Testis (tissue), 3 donors: ENCODE data around the gene SLCO3A1. TPM values are rescaled to one million over a fixed set of nuclear protein-coding genes. Genes with fewer than 3 reads are reported as not detected.

Experiments
- DNase-seq: peaks from one replicate; pipeline ENCODE4 v3.0.0-alpha.2; 2019
- H3K27ac ChIP-seq, 2 donors: fragments of 200-600 bp; sonication (generic); one replicate each; pipeline ENCODE4 v1.5.1; 2019
- H3K27me3 ChIP-seq: fragments of 200-600 bp; sonication (generic); one replicate; pipeline ENCODE4 v1.5.1; 2019
- H3K36me3 ChIP-seq: fragments of 200-600 bp; sonication (generic); one replicate; pipeline ENCODE4 v1.5.1; 2017; ENCODE audit warnings: low read depth; ENCODE audit errors: missing control alignments
- H3K4me1 ChIP-seq: fragments of 200-600 bp; sonication (generic); one replicate; pipeline ENCODE4 v1.5.1; 2019
- H3K4me3 ChIP-seq, 2 donors: fragments of 200-600 bp; sonication (generic); one replicate each; pipeline ENCODE4 v1.5.1; 2017 to 2019
- H3K9me3 ChIP-seq: fragments of 200-600 bp; sonication (generic); one replicate; pipeline ENCODE4 v1.5.1; 2017
- CTCF ChIP-seq, 3 experiments: fragments of 450-650 bp in 2 of 3; fragments of 200-600 bp in 1 of 3; sonication (generic) in 1 of 3; IDR thresholded peaks; one replicate each; pipeline ENCODE4 v1.5.1; 2016 to 2019; ENCODE audit warnings: antibody characterized with exemption in 3 of 3, mild to moderate bottlenecking in 2 of 3, moderate library complexity in 1 of 3
- POLR2A ChIP-seq: fragments of 450-650 bp; IDR thresholded peaks from one replicate; pipeline ENCODE4 v1.6.1; 2017; ENCODE audit warnings: antibody characterized with exemption, mild to moderate bottlenecking, moderate library complexity
- WGBS, 2 donors: methylation state at CpG; one replicate each; pipeline ENCODE4 v1.1.5; 2018; 5-methylcytosine and 5-hydroxymethylcytosine counted together
- intact Hi-C: fragments of 100-400 bp; cut with DNase I; formaldehyde crosslinking; loops from one replicate; pipeline ENCODE4 v1.15.1; 2023; ENCODE audit warnings: low total_unique reads
- polyA plus RNA-seq: library from polyadenylated mRNA; stranded (reverse); fragments of 350-450 nt; fragmentation: Illumina TruSeq; extraction: RNeasy Lipid Tissue Mini Kit (QIAGEN cat#74804); gene quantifications from one replicate; pipeline ENCODE4 v1.2.3, GENCODE V29; 2014; ENCODE audit warnings: low read depth, low replicate concordance; ENCODE audit not compliant: insufficient read depth
- total RNA-seq, 2 donors: library from RNA; depleted of rRNA; stranded (reverse); fragments of >200 nt; gene quantifications; one replicate each; pipeline ENCODE4 v1.2.3, GENCODE V29; 2016

Gene SLCO3A1
- total and polyA plus RNA-seq, 3 donors from 2014 or later = 76.3 to 144 (median 77.2) TPM

- TF ChIP-seq POLR2A = no peak
- no peak for TF ChIP-seq CTCF (IDR thresholded peaks at IDR 0.05)
- WGBS, 2 donors = 90 to 91% methylated on average over 10 of the region's 10 CpGs
- no peak for DNase-seq
- no peak overlapping the region for H3K4me3 ChIP-seq
- no peak overlapping the region for H3K27ac ChIP-seq
- no peaks in the 10 kb centered on the region for H3K9me3 ChIP-seq
- H3K27me3 ChIP-seq = no peaks in the 10 kb centered on the region
- no peaks in the 10 kb centered on the region for H3K4me1 ChIP-seq
- intact Hi-C loops = no loop called here
- no peaks in the 10 kb centered on the region for H3K36me3 ChIP-seq
Observed at GRCh38 chr15:92164327-92165000, 311.0 kb downstream of the SLCO3A1 start.

- 72 to 82% methylated on average over 4 of the region's 4 CpGs for WGBS, 2 donors
- TF ChIP-seq CTCF (IDR thresholded peaks at IDR 0.05) (no peak), POLR2A (no peak)
- H3K36me3 ChIP-seq = no peaks in the 10 kb centered on the region
Observed at GRCh38 chr15:92165001-92165346, 311.5 kb downstream of the SLCO3A1 start.

GRCh38 chr15:92166029-92166428 lies 312.5 kb downstream of the SLCO3A1 start:
- no peak overlapping the region for H3K4me3 ChIP-seq
- TF ChIP-seq POLR2A (no peak), CTCF (IDR thresholded peaks at IDR 0.05) (no peak)
- H3K4me1 ChIP-seq = no peaks in the 10 kb centered on the region
- intact Hi-C loops = no loop called here
- H3K9me3 ChIP-seq = no peaks in the 10 kb centered on the region
- 57 to 74% methylated on average over 7 of the region's 7 CpGs for WGBS, 2 donors
- H3K27me3 ChIP-seq = no peaks in the 10 kb centered on the region
- H3K36me3 ChIP-seq = no peaks in the 10 kb centered on the region
- no peak overlapping the region for H3K27ac ChIP-seq
- no peak for DNase-seq

More at GRCh38 chr15:92165001-92165346, 311.5 kb downstream of the SLCO3A1 start:
- Histone ChIP-seq H3K4me1 (no peaks in the 10 kb centered on the region), H3K27me3 (no peaks in the 10 kb centered on the region), H3K4me3 (no peak overlapping the region), H3K27ac (no peak overlapping the region), H3K9me3 (no peaks in the 10 kb centered on the region)
- no peak for DNase-seq
- intact Hi-C loops = no loop called here

GRCh38 chr15:92166751-92167405 lies 313.4 kb downstream of the SLCO3A1 start:
- no peaks in the 10 kb centered on the region for H3K9me3 ChIP-seq
- no peaks in the 10 kb centered on the region for H3K4me1 ChIP-seq
- no peak overlapping the region for H3K4me3 ChIP-seq
- H3K36me3 ChIP-seq = no peaks in the 10 kb centered on the region
- intact Hi-C loops = no loop called here
- no peak overlapping the region for H3K27ac ChIP-seq
- TF ChIP-seq CTCF (IDR thresholded peaks at IDR 0.05) (no peak), POLR2A (no peak)
- 88 to 90% methylated on average over 8 of the region's 8 CpGs for WGBS, 2 donors
- H3K27me3 ChIP-seq = no peaks in the 10 kb centered on the region
- DNase-seq = no peak

- Histone ChIP-seq H3K4me3 (no peak overlapping the region), H3K27me3 (no peaks in the 10 kb centered on the region), H3K9me3 (no peaks in the 10 kb centered on the region), H3K36me3 (no peaks in the 10 kb centered on the region), H3K27ac (no peak overlapping the region), H3K4me1 (no peaks in the 10 kb centered on the region)
- DNase-seq = no peak
- WGBS, 2 donors = 89 to 91% methylated on average over 7 of the region's 7 CpGs
- TF ChIP-seq CTCF (IDR thresholded peaks at IDR 0.05) (no peak), POLR2A (no peak)
- intact Hi-C loops = no loop called here
Observed at GRCh38 chr15:92167451-92167850, 313.9 kb downstream of the SLCO3A1 start.
